Measurements from ENCODE around the gene UBL4B.

UBL4B gene

GRCh38 chr1:110083061-110083865 lies 29.0 kb upstream of the UBL4B start:
- H3K27me3 ChIP-seq (replicated peaks; ENCODE audit: control insufficient read depth, insufficient read depth, low read length) = no peaks in the 10 kb centered on the region; the same call in 1 of the 2 replicates
- H3K36me3 ChIP-seq (ENCODE audit: control insufficient read depth, insufficient read depth, low read length) = no peaks in the 10 kb centered on the region
- peak overlapping the region; percentile 65 for H3K4me3 ChIP-seq (replicated peaks; ENCODE audit: low read depth, low read length)
- DNase-seq (ENCODE audit: extremely low read depth, insufficient read length) = no peak
- no peak for TF ChIP-seq CTCF (IDR thresholded peaks at IDR 0.05; ENCODE audit: insufficient read depth, low read length, poor library complexity, severe bottlenecking)

DNA sequence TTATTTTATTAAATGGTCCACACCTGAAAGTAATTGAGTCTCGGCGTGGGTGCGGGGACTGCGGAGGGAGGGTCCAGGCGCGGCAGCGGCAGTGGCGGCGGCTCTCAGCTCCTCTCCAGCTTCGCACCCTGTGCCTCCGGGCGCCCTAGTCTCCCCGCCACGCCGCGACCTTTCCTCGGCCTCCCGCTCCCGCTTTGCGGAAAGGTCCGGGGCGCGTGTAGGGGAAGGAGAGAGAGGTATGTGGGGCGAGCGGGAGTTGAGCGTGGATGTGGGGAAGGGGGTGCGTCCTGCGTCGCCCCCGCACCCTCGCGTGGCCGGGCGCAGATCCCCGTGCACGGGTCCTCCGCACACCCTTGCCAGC lies 28.4 kb upstream of the UBL4B start:
- peak overlapping the region; percentile 65 for H3K4me3 ChIP-seq (replicated peaks; ENCODE audit: low read depth, low read length)
- TF ChIP-seq CTCF (IDR thresholded peaks at IDR 0.05; ENCODE audit: insufficient read depth, low read length, poor library complexity, severe bottlenecking) = no peak
- no peak for DNase-seq (ENCODE audit: extremely low read depth, insufficient read length)
- no peaks in the 10 kb centered on the region; the same call in 1 of the 2 replicates for H3K27me3 ChIP-seq (replicated peaks; ENCODE audit: control insufficient read depth, insufficient read depth, low read length)
- no peaks in the 10 kb centered on the region for H3K36me3 ChIP-seq (ENCODE audit: control insufficient read depth, insufficient read depth, low read length)

DNA sequence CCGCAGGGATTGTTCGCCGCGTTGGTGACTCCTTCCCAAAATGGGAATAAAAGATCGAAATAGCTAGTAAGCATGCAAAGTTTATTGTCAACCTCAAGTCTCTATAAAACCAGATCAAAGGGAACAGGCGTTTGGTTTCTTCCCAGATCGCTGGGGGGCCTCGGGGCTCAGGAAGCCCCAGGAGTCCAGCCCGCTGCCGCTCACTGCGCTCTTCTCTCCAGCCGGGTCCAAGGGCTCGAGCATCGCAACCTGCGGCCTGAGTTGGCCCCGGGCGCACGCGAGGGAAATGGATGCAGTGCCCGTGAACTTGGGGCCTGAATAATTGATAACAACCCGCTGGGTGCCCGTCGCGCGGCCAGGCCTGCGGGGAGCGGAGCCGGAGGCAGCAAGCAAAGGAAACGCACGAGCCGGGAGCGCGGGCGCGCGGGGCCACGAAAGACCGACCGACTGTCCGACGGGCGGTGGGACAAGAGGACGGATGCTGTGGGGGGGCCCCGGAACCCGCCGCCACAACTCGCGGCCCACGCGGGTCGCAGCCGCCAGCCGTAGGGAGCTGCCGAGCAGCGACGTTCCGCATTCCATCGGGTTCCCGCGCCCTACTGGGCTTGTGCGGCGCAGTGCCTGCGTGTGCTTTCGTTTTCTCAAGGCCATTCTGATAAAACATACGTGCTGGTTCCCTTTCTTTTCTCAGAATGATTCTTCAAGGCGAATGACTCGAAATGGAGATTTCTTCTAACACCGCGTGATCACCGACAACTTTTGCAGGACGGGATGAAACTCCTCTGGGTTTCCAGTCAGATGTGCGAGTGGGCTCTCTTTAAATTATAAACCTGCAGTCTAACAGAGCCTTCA lies 27.8 kb upstream of the UBL4B start:
- Histone ChIP-seq H3K27me3 (replicated peaks; ENCODE audit: control insufficient read depth, insufficient read depth, low read length) (no peaks in the 10 kb centered on the region; the same call in 1 of the 2 replicates), H3K36me3 (ENCODE audit: control insufficient read depth, insufficient read depth, low read length) (no peaks in the 10 kb centered on the region), H3K4me3 (replicated peaks; ENCODE audit: low read depth, low read length) (peak overlapping the region; percentile 65)
- TF ChIP-seq CTCF (IDR thresholded peaks at IDR 0.05; ENCODE audit: insufficient read depth, low read length, poor library complexity, severe bottlenecking) = no peak
- DNase-seq (ENCODE audit: extremely low read depth, insufficient read length) = peak; percentile 38

GRCh38 chr1:110085671-110086070 lies 26.6 kb upstream of the UBL4B start:
- H3K36me3 ChIP-seq (ENCODE audit: control insufficient read depth, insufficient read depth, low read length) = no peaks in the 10 kb centered on the region
- no peak for TF ChIP-seq CTCF (IDR thresholded peaks at IDR 0.05; ENCODE audit: insufficient read depth, low read length, poor library complexity, severe bottlenecking)
- no peak for DNase-seq (ENCODE audit: extremely low read depth, insufficient read length)
- no peak overlapping the region for H3K4me3 ChIP-seq (replicated peaks; ENCODE audit: low read depth, low read length)
- no peaks in the 10 kb centered on the region; the same call in 1 of the 2 replicates for H3K27me3 ChIP-seq (replicated peaks; ENCODE audit: control insufficient read depth, insufficient read depth, low read length)

- TF ChIP-seq CTCF (IDR thresholded peaks at IDR 0.05; ENCODE audit: insufficient read depth, low read length, poor library complexity, severe bottlenecking) = no peak
Observed at GRCh38 chr1:110086961-110087360, 25.3 kb upstream of the UBL4B start.

More at GRCh38 chr1:110086961-110087360, 25.3 kb upstream of the UBL4B start:
- DNase-seq (ENCODE audit: extremely low read depth, insufficient read length) = no peak
- Histone ChIP-seq H3K36me3 (ENCODE audit: control insufficient read depth, insufficient read depth, low read length) (no peaks in the 10 kb centered on the region), H3K4me3 (replicated peaks; ENCODE audit: low read depth, low read length) (no peak overlapping the region), H3K27me3 (replicated peaks; ENCODE audit: control insufficient read depth, insufficient read depth, low read length) (no peaks in the 10 kb centered on the region; the same call in 1 of the 2 replicates)

Measured in GM06990 (cell line).